GF-D8 (cell line): Measurements from ENCODE around the gene U2AF1L4.
A peak's percentile ranks its signal among the peaks of the same experiment; 100 is the strongest.
"Not testable (repeated sequence)": the region's sequence is repeated elsewhere in the genome, so short reads cannot be mapped to it uniquely, and the experiment has no call there.

Experiments used
- DNase-seq: peaks from one replicate; lab custom pipeline; 2025; lab: John Stamatoyannopoulos, UW

The U2AF1L4 gene

GRCh38 chr19:35780717-35781116, 35.5 kb upstream of the U2AF1L4 start:
- no peak for DNase-seq

GRCh38 chr19:35780058-35780457, 34.8 kb upstream of the U2AF1L4 start:
- DNase-seq, result no peak

GRCh38 chr19:35779033-35779432, 33.8 kb upstream of the U2AF1L4 start:
- DNase-seq, result no peak

GRCh38 chr19:35777961-35778360, 32.7 kb upstream of the U2AF1L4 start:
- no peak for DNase-seq

- no peak for DNase-seq
Observed at GRCh38 chr19:35777086-35777841, 32.0 kb upstream of the U2AF1L4 start.

GRCh38 chr19:35776102-35776788, 31.0 kb upstream of the U2AF1L4 start:
- no peak for DNase-seq

- DNase-seq, result peak; percentile 81
Observed at GRCh38 chr19:35775298-35776101, 30.3 kb upstream of the U2AF1L4 start, which contains the start of gene ARHGAP33. Gene ARHGAP33 (plus strand): TSS chr19:35775564. CDS start chr19:35775659, 95 bp downstream.

- DNase-seq, result no peak
Observed at GRCh38 chr19:35775046-35775297, 29.8 kb upstream of the U2AF1L4 start.

- no peak for DNase-seq
Observed at GRCh38 chr19:35774274-35775045, 29.2 kb upstream of the U2AF1L4 start.

GRCh38 chr19:35773020-35773806, 28.0 kb upstream of the U2AF1L4 start:
- DNase-seq, result no peak

GRCh38 chr19:35772362-35772761, 27.1 kb upstream of the U2AF1L4 start:
- DNase-seq, result not testable (repeated sequence)

GRCh38 chr19:35768082-35768421, 22.8 kb upstream of the U2AF1L4 start:
- no peak for DNase-seq

GRCh38 chr19:35767288-35768081, 22.3 kb upstream of the U2AF1L4 start:
- no peak for DNase-seq

GRCh38 chr19:35766571-35767104, 21.4 kb upstream of the U2AF1L4 start:
- no peak for DNase-seq

- no peak for DNase-seq
Observed at GRCh38 chr19:35764432-35765315, 19.5 kb upstream of the U2AF1L4 start.

- DNase-seq, result no peak
Observed at GRCh38 chr19:35760711-35761349, 15.6 kb upstream of the U2AF1L4 start.

- no peak for DNase-seq
Observed at GRCh38 chr19:35759697-35760096, 14.5 kb upstream of the U2AF1L4 start.

- DNase-seq, result peak; percentile 98
Observed at GRCh38 chr19:35757749-35758608, 12.8 kb upstream of the U2AF1L4 start, which contains the start of gene PROSER3. Gene PROSER3 (plus strand): TSS chr19:35758176. CDS start chr19:35758216, 40 bp downstream.
